HG03039 (cell line): ENCODE data around the gene TARS3.
"Not testable (repeated sequence)": the region's sequence is repeated elsewhere in the genome, so short reads cannot be mapped to it uniquely, and the experiment has no call there.

ENCODE experiments used
- ATAC-seq: cut with Tn5 transposase; IDR thresholded peaks from one replicate; pipeline ENCODE4 v1.9.1; 2021; ENCODE audit warnings: mild to moderate bottlenecking, moderate library complexity; ENCODE audit not compliant: unreplicated experiment

Gene TARS3

GRCh38 chr15:101657171-101657570, 67.1 kb downstream of the TARS3 start:
- ATAC-seq = no peak

- ATAC-seq = not testable (repeated sequence)
Measured at GRCh38 chr15:101654624-101655337, 69.5 kb downstream of the TARS3 start.

GRCh38 chr15:101654171-101654570, 70.1 kb downstream of the TARS3 start:
- no peak for ATAC-seq

- ATAC-seq = no peak
Measured at GRCh38 chr15:101652786-101653430, 71.4 kb downstream of the TARS3 start.

- ATAC-seq = peak; percentile 79
Measured at GRCh38 chr15:101652098-101652785, 72.0 kb downstream of the TARS3 start, which contains the start of gene TM2D3. Gene TM2D3 (minus strand): TSS chr15:101652381. CDS start chr15:101652361, 20 bp downstream.

- ATAC-seq = no peak
Measured at GRCh38 chr15:101651554-101652097, 72.6 kb downstream of the TARS3 start.

GRCh38 chr15:101650145-101650544, 74.1 kb downstream of the TARS3 start:
- no peak for ATAC-seq

GRCh38 chr15:101648356-101648755, 75.9 kb downstream of the TARS3 start:
- ATAC-seq = no peak

- no peak for ATAC-seq
Measured at GRCh38 chr15:101647251-101647650, 77.0 kb downstream of the TARS3 start.

- ATAC-seq = no peak
Measured at GRCh38 chr15:101646672-101647071, 77.6 kb downstream of the TARS3 start.

GRCh38 chr15:101642361-101642760, 81.9 kb downstream of the TARS3 start:
- ATAC-seq = no peak

GRCh38 chr15:101641894-101642293, 82.4 kb downstream of the TARS3 start:
- ATAC-seq = no peak

GRCh38 chr15:101641129-101641764, 83.0 kb downstream of the TARS3 start:
- no peak for ATAC-seq

- no peak for ATAC-seq
Measured at GRCh38 chr15:101639667-101640066, 84.6 kb downstream of the TARS3 start.

GRCh38 chr15:101637919-101638318, 86.4 kb downstream of the TARS3 start:
- ATAC-seq = no peak

- no peak for ATAC-seq
Measured at GRCh38 chr15:101637516-101637915, 86.8 kb downstream of the TARS3 start.

GRCh38 chr15:101637038-101637437, 87.2 kb downstream of the TARS3 start:
- no peak for ATAC-seq

GRCh38 chr15:101635944-101636727, 88.1 kb downstream of the TARS3 start:
- no peak for ATAC-seq

- no peak for ATAC-seq
Measured at GRCh38 chr15:101633356-101633755, 90.9 kb downstream of the TARS3 start.

- ATAC-seq = not testable (repeated sequence)
Measured at GRCh38 chr15:101626729-101627128, 97.5 kb downstream of the TARS3 start.
